Thymus (tissue), 11 donors: ENCODE results near the gene CDK19. TPM values are rescaled to one million over a fixed set of nuclear protein-coding genes. Genes with fewer than 3 reads are reported as not detected.
"Not testable (repeated sequence)": the region's sequence is repeated elsewhere in the genome, so short reads cannot be mapped to it uniquely, and the experiment has no call there.

Source experiments
- DNase-seq, 9 donors: peaks; one replicate each; pipeline ENCODE4 v3.0.0-alpha.2; 2013; ENCODE audit warnings: low spot score in 9 of 9, low read depth in 6 of 9, missing footprints in 1 of 9
- H3K27ac ChIP-seq, 2 donors: one replicate each; pipeline ENCODE4 v1.5.1; 2013; ENCODE audit warnings: control low read depth in 1 of 2, low read depth in 1 of 2, low read length in 1 of 2, mild to moderate bottlenecking in 1 of 2, moderate library complexity in 1 of 2
- H3K27me3 ChIP-seq, 2 donors: one replicate each; pipeline ENCODE4 v1.5.1; 2013; ENCODE audit warnings: low read length in 1 of 2; ENCODE audit not compliant: control insufficient read depth in 2 of 2, insufficient read depth in 1 of 2
- H3K36me3 ChIP-seq, 2 donors: one replicate each; pipeline ENCODE4 v1.5.1; 2013; ENCODE audit warnings: low read length in 1 of 2, mild to moderate bottlenecking in 1 of 2, moderate library complexity in 1 of 2; ENCODE audit not compliant: control insufficient read depth in 2 of 2, insufficient read depth in 2 of 2
- H3K4me1 ChIP-seq, 2 donors: one replicate each; pipeline ENCODE4 v1.5.1; 2013; ENCODE audit warnings: low read length in 2 of 2; ENCODE audit not compliant: control insufficient read depth in 2 of 2, insufficient read depth in 2 of 2
- H3K4me3 ChIP-seq, 2 donors: one replicate each; pipeline ENCODE4 v1.5.1; 2013; ENCODE audit warnings: low read length in 2 of 2, control low read depth in 1 of 2, mild to moderate bottlenecking in 1 of 2
- H3K9me3 ChIP-seq, 2 donors: one replicate each; pipeline ENCODE4 v1.5.1; 2013; ENCODE audit warnings: low read length in 1 of 2, mild to moderate bottlenecking in 1 of 2; ENCODE audit not compliant: control insufficient read depth in 2 of 2, insufficient read depth in 1 of 2
- WGBS: extraction: QIAGEN DNeasy Blood & Tissue Kit; methylation state at CpG from one replicate; pipeline ENCODE4 v1.1.7; 2013; 5-methylcytosine and 5-hydroxymethylcytosine counted together
- polyA plus RNA-seq: library from polyadenylated mRNA; stranded (reverse); fragments of 200-250 nt; gene quantifications from one replicate; pipeline ENCODE4 v1.2.3, GENCODE V29; 2013
- total RNA-seq: library from RNA; stranded (reverse); fragments of 120-200 nt; gene quantifications from one replicate; pipeline ENCODE4 v1.2.4, GENCODE V29; 2013
- donor health status: healthy.

Gene CDK19
- total and polyA plus RNA-seq, 2 donors: 10.4 to 15.4 TPM

GRCh38 chr6:110757926-110758325, 57.3 kb downstream of the CDK19 start:
- Histone ChIP-seq H3K27me3 (no peaks in the 10 kb centered on the region), H3K36me3 (peaks cover 0 to 3% of the 10 kb centered on the region in 2 donors), H3K27ac (no peak overlapping the region), H3K4me3 (no peak overlapping the region), H3K9me3 (no peaks in the 10 kb centered on the region), H3K4me1 (no peaks in the 10 kb centered on the region)
- 94% methylated on average over 4 of the region's 4 CpGs for whole genome bisulfite sequencing
- no peak for DNase-seq

- DNase-seq: no peak
- WGBS: 89% methylated on average over 2 of the region's 2 CpGs
Observed at GRCh38 chr6:110756817-110757216, 58.5 kb downstream of the CDK19 start.

GRCh38 chr6:110755411-110755834, 59.8 kb downstream of the CDK19 start:
- no peaks in the 10 kb centered on the region for H3K4me1 ChIP-seq
- H3K36me3 ChIP-seq: peaks cover 0 to 2% of the 10 kb centered on the region in 2 donors
- no peaks in the 10 kb centered on the region for H3K27me3 ChIP-seq
- H3K27ac ChIP-seq: no peak overlapping the region
- no peaks in the 10 kb centered on the region for H3K9me3 ChIP-seq
- peak in 1 of 9 donors; percentile 9 for DNase-seq
- WGBS: 95% methylated on average over 3 of the region's 3 CpGs
- no peak overlapping the region for H3K4me3 ChIP-seq

More at GRCh38 chr6:110756817-110757216, 58.5 kb downstream of the CDK19 start:
- Histone ChIP-seq H3K36me3 (peaks cover 0 to 3% of the 10 kb centered on the region in 2 donors), H3K27ac (no peak overlapping the region), H3K9me3 (no peaks in the 10 kb centered on the region), H3K4me3 (no peak overlapping the region), H3K27me3 (no peaks in the 10 kb centered on the region), H3K4me1 (no peaks in the 10 kb centered on the region)

GRCh38 chr6:110753936-110754668, 61.2 kb downstream of the CDK19 start:
- H3K4me3 ChIP-seq, H3K9me3 ChIP-seq, H3K36me3 ChIP-seq, H3K4me1 ChIP-seq, H3K27me3 ChIP-seq, DNase-seq, H3K27ac ChIP-seq: not testable (repeated sequence)
- 98% methylated on average over 9 of the region's 9 CpGs for WGBS

- no peak overlapping the region for H3K27ac ChIP-seq
- DNase-seq: no peak
- H3K4me3 ChIP-seq: no peak overlapping the region
- peaks cover 0 to 15% of the 10 kb centered on the region in 2 donors for H3K36me3 ChIP-seq
- WGBS: 88% methylated on average over 3 of the region's 3 CpGs
- no peaks in the 10 kb centered on the region for H3K4me1 ChIP-seq
- H3K27me3 ChIP-seq: no peaks in the 10 kb centered on the region
- H3K9me3 ChIP-seq: peaks cover 0 to 4% of the 10 kb centered on the region in 2 donors
Observed at GRCh38 chr6:110748453-110748852, 66.8 kb downstream of the CDK19 start.

GRCh38 chr6:110746680-110747079, 68.6 kb downstream of the CDK19 start:
- peaks cover 2 to 18% of the 10 kb centered on the region in 2 donors for H3K9me3 ChIP-seq
- H3K36me3 ChIP-seq: peaks cover 14 to 24% of the 10 kb centered on the region in 2 donors
- H3K27me3 ChIP-seq: no peaks in the 10 kb centered on the region
- 96% methylated on average over 1 of the region's 1 CpG for WGBS
- DNase-seq: no peak
- no peaks in the 10 kb centered on the region for H3K4me1 ChIP-seq
- H3K4me3 ChIP-seq: no peak overlapping the region
- no peak overlapping the region for H3K27ac ChIP-seq

GRCh38 chr6:110744991-110745390, 70.3 kb downstream of the CDK19 start:
- Histone ChIP-seq H3K27ac (no peak overlapping the region), H3K4me1 (no peaks in the 10 kb centered on the region), H3K4me3 (no peak overlapping the region), H3K9me3 (peaks cover 2 to 22% of the 10 kb centered on the region in 2 donors), H3K36me3 (peaks cover 14 to 27% of the 10 kb centered on the region in 2 donors), H3K27me3 (no peaks in the 10 kb centered on the region)
- 99% methylated on average over 1 of the region's 1 CpG for WGBS
- no peak for DNase-seq

- DNase-seq, H3K4me3 ChIP-seq, H3K4me1 ChIP-seq, H3K27ac ChIP-seq, H3K27me3 ChIP-seq: not testable (repeated sequence)
- WGBS: 99% methylated on average over 9 of the region's 9 CpGs
- Histone ChIP-seq H3K9me3 (peaks cover 2 to 22% of the 10 kb centered on the region in 2 donors), H3K36me3 (peaks cover 21 to 30% of the 10 kb centered on the region in 2 donors)
Observed at GRCh38 chr6:110742552-110742951, 72.7 kb downstream of the CDK19 start.

- no peaks in the 10 kb centered on the region for H3K27me3 ChIP-seq
- no peak overlapping the region for H3K4me3 ChIP-seq
- WGBS: 98% methylated on average over 3 of the region's 3 CpGs
- DNase-seq: no peak
- H3K27ac ChIP-seq: no peak overlapping the region
- H3K36me3 ChIP-seq: peaks cover 21 to 30% of the 10 kb centered on the region in 2 donors
- peaks cover 2 to 22% of the 10 kb centered on the region in 2 donors for H3K9me3 ChIP-seq
- H3K4me1 ChIP-seq: no peaks in the 10 kb centered on the region
Observed at GRCh38 chr6:110741517-110741916, 73.8 kb downstream of the CDK19 start.
